DND-41 (cell line): ENCODE measurements around the gene PCGF3.

Experiments used
- ATAC-seq: fragments of 200-7000 bp; cut with Tn5 transposase; 3 replicates; pipeline ENCODE4 v1.9.1; 2021; ENCODE audit warnings: low read depth; ENCODE audit not compliant: insufficient read depth
- DNase-seq: peaks from one replicate; pipeline ENCODE4 v3.0.0-alpha.2; 2020
- H2AFZ ChIP-seq: 2 replicates; pipeline ENCODE4 v1.6.0; 2012; ENCODE audit warnings: low read depth, low read length
- H3K27ac ChIP-seq: 2 replicates; pipeline ENCODE4 v1.5.1; 2012; ENCODE audit warnings: low read length, inconsistent platforms
- H3K27me3 ChIP-seq: fragments of 200-600 bp; sonication (generic); 2 replicates; pipeline ENCODE4 v1.6.0; 2012; ENCODE audit warnings: low read length, mild to moderate bottlenecking, inconsistent platforms; ENCODE audit not compliant: insufficient read depth, poor library complexity
- H3K36me3 ChIP-seq: 2 replicates; pipeline ENCODE4 v1.5.1; 2012; ENCODE audit warnings: low read length, inconsistent platforms; ENCODE audit not compliant: insufficient read depth
- H3K4me1 ChIP-seq: 2 replicates; pipeline ENCODE4 v1.5.1; 2012; ENCODE audit warnings: mild to moderate bottlenecking, low read length; ENCODE audit not compliant: insufficient read depth
- H3K4me2 ChIP-seq: 2 replicates; pipeline ENCODE4 v1.6.0; 2012; ENCODE audit warnings: mild to moderate bottlenecking, moderate library complexity, low read length, inconsistent platforms; ENCODE audit not compliant: insufficient read depth
- H3K4me3 ChIP-seq, 2 experiments: fragments of 200-600 bp in 1 of 2; shearing (Covaris generic) in 1 of 2; 2 replicates each; pipeline ENCODE4 v1.5.1; 2012 to 2016; ENCODE audit warnings: inconsistent platforms in 2 of 2, low read length in 2 of 2, mild to moderate bottlenecking in 2 of 2, low read depth in 1 of 2, moderate library complexity in 1 of 2
- H3K79me2 ChIP-seq: 2 replicates; pipeline ENCODE4 v1.6.0; 2012; ENCODE audit warnings: low read length, inconsistent platforms; ENCODE audit not compliant: insufficient read depth
- H3K9ac ChIP-seq: 2 replicates; pipeline ENCODE4 v1.6.0; 2012; ENCODE audit warnings: low read depth, mild to moderate bottlenecking, inconsistent platforms, low read length, moderate library complexity
- H3K9me3 ChIP-seq: 2 replicates; pipeline ENCODE4 v1.5.1; 2012; ENCODE audit warnings: low read length, moderate library complexity, mild to moderate bottlenecking, inconsistent platforms; ENCODE audit not compliant: insufficient read depth, severe bottlenecking
- H4K20me1 ChIP-seq: 2 replicates; pipeline ENCODE4 v1.6.0; 2012; ENCODE audit warnings: low read length; ENCODE audit not compliant: insufficient read depth
- EZH2 ChIP-seq: IDR thresholded peaks from 3 replicates; pipeline ENCODE4 v1.6.1; 2012; ENCODE audit warnings: borderline replicate concordance, low read depth, mild to moderate bottlenecking, moderate library complexity, low read length, inconsistent platforms; ENCODE audit not compliant: severe bottlenecking
- TF ChIP-seq, protein P1 (sequence below): IDR thresholded peaks from 2 replicates; pipeline ENCODE4 v1.5.1; 2012; ENCODE audit warnings: borderline replicate concordance, low read length, moderate library complexity, mild to moderate bottlenecking; ENCODE audit not compliant: poor library complexity, severe bottlenecking; ENCODE audit errors: extremely low read depth

The PCGF3 gene

DNA sequence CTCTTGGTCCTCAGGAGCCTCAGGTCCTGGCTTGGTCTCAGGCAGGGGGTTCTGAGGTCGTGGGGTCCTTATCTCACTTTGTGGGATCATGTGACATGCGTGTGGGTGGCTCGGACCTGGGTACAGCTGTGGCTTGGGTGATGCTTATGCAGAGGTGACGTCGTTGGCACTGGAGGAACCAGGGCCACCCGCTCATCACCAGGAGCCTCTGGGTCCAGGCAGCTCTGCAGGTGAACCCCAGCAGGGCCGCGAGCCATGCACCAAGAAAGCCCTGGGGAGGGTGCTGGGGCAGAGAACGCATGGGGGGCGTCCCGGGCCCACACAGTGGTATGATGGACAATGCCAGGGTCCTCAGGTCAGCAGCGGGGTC, 40.3 kb upstream of the PCGF3 start:
- Histone ChIP-seq H3K36me3 (peaks cover 16% of the 10 kb centered on the region), H4K20me1 (no peaks in the 10 kb centered on the region; the same call in 1 of the 2 replicates), H3K4me1 (peaks cover 36% of the 10 kb centered on the region), H3K9ac (no peak overlapping the region), H3K27me3 (no peaks in the 10 kb centered on the region), H3K79me2 (peaks cover 32% of the 10 kb centered on the region), H3K4me2 (peak overlapping the region; percentile 98), H3K4me3 (peak overlapping the region in 1 of 2 experiments; percentile 85; a peak in 2 of 4 replicates), H2AFZ (no peak overlapping the region), H3K9me3 (no peaks in the 10 kb centered on the region), H3K27ac (0 out of 2 replicates have a peak overlapping the region, but pooled peaks have one; percentile 22)
- DNase-seq (no peak), ATAC-seq (no peak)
- TF ChIP-seq, protein P1, sequence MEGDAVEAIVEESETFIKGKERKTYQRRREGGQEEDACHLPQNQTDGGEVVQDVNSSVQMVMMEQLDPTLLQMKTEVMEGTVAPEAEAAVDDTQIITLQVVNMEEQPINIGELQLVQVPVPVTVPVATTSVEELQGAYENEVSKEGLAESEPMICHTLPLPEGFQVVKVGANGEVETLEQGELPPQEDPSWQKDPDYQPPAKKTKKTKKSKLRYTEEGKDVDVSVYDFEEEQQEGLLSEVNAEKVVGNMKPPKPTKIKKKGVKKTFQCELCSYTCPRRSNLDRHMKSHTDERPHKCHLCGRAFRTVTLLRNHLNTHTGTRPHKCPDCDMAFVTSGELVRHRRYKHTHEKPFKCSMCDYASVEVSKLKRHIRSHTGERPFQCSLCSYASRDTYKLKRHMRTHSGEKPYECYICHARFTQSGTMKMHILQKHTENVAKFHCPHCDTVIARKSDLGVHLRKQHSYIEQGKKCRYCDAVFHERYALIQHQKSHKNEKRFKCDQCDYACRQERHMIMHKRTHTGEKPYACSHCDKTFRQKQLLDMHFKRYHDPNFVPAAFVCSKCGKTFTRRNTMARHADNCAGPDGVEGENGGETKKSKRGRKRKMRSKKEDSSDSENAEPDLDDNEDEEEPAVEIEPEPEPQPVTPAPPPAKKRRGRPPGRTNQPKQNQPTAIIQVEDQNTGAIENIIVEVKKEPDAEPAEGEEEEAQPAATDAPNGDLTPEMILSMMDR = no peak
- no peak for TF ChIP-seq EZH2

DNA sequence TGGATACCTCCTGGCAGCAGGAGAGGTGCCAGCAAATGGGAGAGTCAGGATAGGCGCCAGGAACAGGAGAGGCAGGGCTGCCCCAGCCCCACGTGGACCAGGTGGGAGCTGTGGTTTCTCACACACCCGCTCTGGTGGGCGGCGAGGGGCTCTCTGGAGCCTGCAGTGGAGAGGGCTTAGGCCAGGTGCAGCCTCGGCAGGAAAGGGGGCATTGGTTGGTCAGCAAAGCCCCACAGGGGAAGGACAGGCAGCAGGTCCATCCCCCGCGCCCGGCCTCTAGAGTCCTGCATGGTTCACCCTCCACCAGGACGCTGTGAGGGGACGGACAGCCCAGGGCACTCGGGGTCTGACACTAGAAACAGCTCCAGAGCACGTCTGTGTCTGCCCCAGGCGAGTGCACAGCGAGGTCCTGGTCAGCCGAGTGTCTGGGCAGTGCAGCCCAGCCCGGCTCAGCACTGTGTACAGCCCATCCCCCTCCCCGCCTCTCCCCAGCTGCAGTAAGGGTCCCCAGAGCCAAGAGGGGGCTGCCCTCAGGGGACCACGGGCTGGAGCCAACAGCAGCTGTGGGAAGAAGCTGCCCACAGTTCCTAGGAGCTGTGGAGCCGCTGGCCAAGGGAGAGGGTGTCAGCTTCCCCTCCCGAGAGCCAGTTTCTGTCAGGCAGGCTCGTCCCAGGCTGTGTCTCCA, 39.7 kb upstream of the PCGF3 start:
- Histone ChIP-seq H2AFZ (no peak overlapping the region), H3K4me3 (no peak overlapping the region), H4K20me1 (no peaks in the 10 kb centered on the region; the same call in 1 of the 2 replicates), H3K4me2 (peak overlapping the region; percentile 98; the same call in 1 of the 2 replicates), H3K9ac (no peak overlapping the region), H3K79me2 (peaks cover 32% of the 10 kb centered on the region), H3K9me3 (no peaks in the 10 kb centered on the region), H3K27ac (no peak overlapping the region), H3K36me3 (peaks cover 20% of the 10 kb centered on the region), H3K27me3 (no peaks in the 10 kb centered on the region), H3K4me1 (peaks cover 36% of the 10 kb centered on the region)
- TF ChIP-seq, protein P1 = no peak
- TF ChIP-seq EZH2 = no peak
- DNase-seq = no peak
- no peak for ATAC-seq

DNA sequence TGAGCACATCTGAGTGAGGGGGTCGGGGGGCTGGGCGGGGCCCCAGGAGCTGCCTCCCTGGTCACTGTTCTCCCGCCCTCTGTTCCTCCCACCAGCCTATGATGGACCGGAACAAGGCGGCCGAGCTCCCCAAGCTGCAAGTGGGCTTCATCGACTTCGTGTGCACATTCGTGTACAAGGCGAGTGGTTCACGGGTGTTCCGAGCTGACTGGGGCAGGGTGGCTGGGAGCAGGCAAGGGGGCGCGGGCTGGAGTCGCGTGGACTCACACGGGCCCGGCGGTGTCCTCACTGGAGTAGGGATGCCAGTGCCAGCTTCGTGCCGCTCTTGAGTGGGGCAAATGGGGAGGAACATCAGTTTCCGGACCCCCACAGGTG, 39.2 kb upstream of the PCGF3 start:
- Histone ChIP-seq H2AFZ (no peak overlapping the region), H3K27ac (no peak overlapping the region), H3K9me3 (no peaks in the 10 kb centered on the region), H3K4me2 (no peak overlapping the region), H3K27me3 (no peaks in the 10 kb centered on the region), H4K20me1 (no peaks in the 10 kb centered on the region; the same call in 1 of the 2 replicates), H3K79me2 (peaks cover 32% of the 10 kb centered on the region), H3K9ac (no peak overlapping the region), H3K4me3 (no peak overlapping the region), H3K36me3 (peaks cover 22% of the 10 kb centered on the region), H3K4me1 (peaks cover 36% of the 10 kb centered on the region)
- ATAC-seq (no peak), DNase-seq (no peak)
- no peak for TF ChIP-seq EZH2
- TF ChIP-seq, protein P1 = no peak
